Lung (tissue), 12 donors: ENCODE results near the gene CST4. TPM values are rescaled to one million over a fixed set of nuclear protein-coding genes. Genes with fewer than 3 reads are reported as not detected.

ENCODE experiments used
- ATAC-seq: fragments of 200-7000 bp; cut with Tn5 transposase; one replicate; pipeline ENCODE4 v1.9.1; 2020; ENCODE audit warnings: moderate number of reproducible peaks; ENCODE audit not compliant: insufficient read depth, low FRiP score
- DNase-seq, 3 donors: peaks; one replicate each; pipeline ENCODE4 v3.0.0-alpha.2; 2013 to 2017
- H3K27ac ChIP-seq, 2 donors: one replicate each; pipeline ENCODE4 v1.5.1; 2013; ENCODE audit warnings: mild to moderate bottlenecking in 2 of 2, moderate library complexity in 2 of 2, control low read depth in 1 of 2, inconsistent platforms in 1 of 2, low read depth in 1 of 2, low read length in 1 of 2
- H3K27me3 ChIP-seq, 3 donors: one replicate each; pipeline ENCODE4 v1.5.1; 2013; ENCODE audit warnings: low read length in 2 of 3; ENCODE audit not compliant: control insufficient read depth in 3 of 3, insufficient read depth in 3 of 3
- H3K36me3 ChIP-seq, 4 donors: one replicate each; pipeline ENCODE4 v1.5.1; 2013; ENCODE audit warnings: low read length in 4 of 4, mild to moderate bottlenecking in 1 of 4, moderate library complexity in 1 of 4; ENCODE audit not compliant: control insufficient read depth in 4 of 4, insufficient read depth in 4 of 4
- H3K4me1 ChIP-seq, 5 donors: one replicate each; pipeline ENCODE4 v1.5.1; 2013; ENCODE audit warnings: low read length in 5 of 5, mild to moderate bottlenecking in 2 of 5, moderate library complexity in 1 of 5; ENCODE audit not compliant: control insufficient read depth in 5 of 5, insufficient read depth in 5 of 5
- H3K4me3 ChIP-seq: one replicate; pipeline ENCODE4 v1.5.1; 2013; ENCODE audit warnings: mild to moderate bottlenecking, control low read depth, moderate library complexity
- H3K9ac ChIP-seq, 2 donors: one replicate each; pipeline ENCODE4 v1.5.1; 2013; ENCODE audit warnings: low read length in 2 of 2, control low read depth in 1 of 2; ENCODE audit not compliant: insufficient read depth in 1 of 2
- H3K9me3 ChIP-seq, 4 donors: one replicate each; pipeline ENCODE4 v1.5.1; 2013; ENCODE audit warnings: low read length in 3 of 4, mild to moderate bottlenecking in 1 of 4, moderate library complexity in 1 of 4; ENCODE audit not compliant: control insufficient read depth in 4 of 4, insufficient read depth in 3 of 4
- WGBS, 2 donors: extraction: QIAGEN DNeasy Blood & Tissue Kit; methylation state at CpG; one replicate each; pipeline ENCODE4 v1.1.7; 2013; 5-methylcytosine and 5-hydroxymethylcytosine counted together
- polyA plus RNA-seq, 2 donors: library from polyadenylated mRNA; stranded (reverse); fragments of 200-250 nt; gene quantifications; one replicate each; pipeline ENCODE4 v1.2.1, GENCODE V29; 2013
- total RNA-seq, 2 donors: library from RNA; depleted of rRNA in 1 of 2; stranded (reverse); fragments of >200 nt in 1 of 2; gene quantifications; one replicate each; pipeline ENCODE4 v1.2.1, GENCODE V29; 2014 to 2021
- TF ChIP-seq, protein P1 (sequence below): IDR thresholded peaks from 2 replicates; pipeline ENCODE4 v1.5.1; 2012; ENCODE audit warnings: mild to moderate bottlenecking; ENCODE audit errors: control extremely low read depth, extremely low read depth
- donor health status: control.
- donor health status: control.
- donor health status: Bipolar disorder and iron deficiency.
- donor health status: healthy.
- donor health status: DM: yes; HTN: yes; CAD: no.

The CST4 gene
- total and polyA plus RNA-seq, 4 donors: not detected

DNA sequence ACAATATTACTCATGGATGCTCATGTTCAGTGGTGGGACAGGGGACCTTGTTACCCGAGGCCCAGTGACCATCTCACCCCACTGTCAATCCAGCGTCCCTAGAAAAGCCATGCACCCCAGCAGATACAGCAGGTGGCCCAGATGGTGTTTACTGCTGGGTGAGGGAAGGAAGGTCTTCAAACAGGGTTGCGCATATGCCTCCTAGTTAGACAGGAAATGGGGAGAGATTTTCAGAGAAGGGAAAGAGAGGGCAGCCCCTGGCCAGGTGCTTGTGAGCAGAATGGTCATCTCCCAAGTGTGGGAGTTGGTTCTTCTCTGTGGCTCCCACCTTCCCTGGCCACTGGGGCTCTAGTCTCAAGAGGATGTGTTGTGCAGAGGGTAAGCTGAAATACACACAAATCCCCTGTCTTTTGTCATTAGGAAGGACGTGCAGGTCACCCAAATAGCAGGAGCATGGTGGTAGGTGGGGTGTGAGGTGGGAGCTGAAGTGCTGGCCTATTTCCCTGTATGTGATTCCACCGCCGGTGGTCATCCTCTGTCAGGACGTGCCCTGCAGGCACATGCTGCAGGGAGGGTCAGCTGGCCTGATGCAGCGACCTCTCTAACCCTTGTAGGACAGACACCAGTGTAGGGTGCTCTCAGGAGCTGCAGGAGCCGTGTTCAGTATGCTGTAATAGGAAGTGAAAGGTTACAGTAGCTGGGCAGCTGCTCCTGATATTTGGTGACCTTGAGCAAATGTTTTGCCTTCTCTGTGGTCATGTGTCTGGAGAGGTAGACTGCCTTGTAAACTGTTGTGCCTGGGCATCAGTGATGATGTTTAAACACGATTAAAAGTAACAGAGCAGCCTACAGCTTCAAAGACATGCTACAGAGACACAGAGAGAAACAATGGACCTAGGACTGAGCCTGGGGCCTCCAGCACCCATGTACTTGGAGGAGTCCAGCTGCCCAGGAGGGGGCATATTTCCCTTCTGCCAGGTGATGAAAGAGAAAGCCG lies 47.9 kb downstream of the CST4 start:
- no peak for DNase-seq
- no peak for ATAC-seq
- H3K27ac ChIP-seq: no peak overlapping the region
- H3K9me3 ChIP-seq: no peaks in the 10 kb centered on the region
- no peak overlapping the region for H3K9ac ChIP-seq
- no peaks in the 10 kb centered on the region for H3K36me3 ChIP-seq
- TF ChIP-seq, protein P1, sequence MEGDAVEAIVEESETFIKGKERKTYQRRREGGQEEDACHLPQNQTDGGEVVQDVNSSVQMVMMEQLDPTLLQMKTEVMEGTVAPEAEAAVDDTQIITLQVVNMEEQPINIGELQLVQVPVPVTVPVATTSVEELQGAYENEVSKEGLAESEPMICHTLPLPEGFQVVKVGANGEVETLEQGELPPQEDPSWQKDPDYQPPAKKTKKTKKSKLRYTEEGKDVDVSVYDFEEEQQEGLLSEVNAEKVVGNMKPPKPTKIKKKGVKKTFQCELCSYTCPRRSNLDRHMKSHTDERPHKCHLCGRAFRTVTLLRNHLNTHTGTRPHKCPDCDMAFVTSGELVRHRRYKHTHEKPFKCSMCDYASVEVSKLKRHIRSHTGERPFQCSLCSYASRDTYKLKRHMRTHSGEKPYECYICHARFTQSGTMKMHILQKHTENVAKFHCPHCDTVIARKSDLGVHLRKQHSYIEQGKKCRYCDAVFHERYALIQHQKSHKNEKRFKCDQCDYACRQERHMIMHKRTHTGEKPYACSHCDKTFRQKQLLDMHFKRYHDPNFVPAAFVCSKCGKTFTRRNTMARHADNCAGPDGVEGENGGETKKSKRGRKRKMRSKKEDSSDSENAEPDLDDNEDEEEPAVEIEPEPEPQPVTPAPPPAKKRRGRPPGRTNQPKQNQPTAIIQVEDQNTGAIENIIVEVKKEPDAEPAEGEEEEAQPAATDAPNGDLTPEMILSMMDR: no peak
- peaks cover 0 to 22% (median 7%) of the 10 kb centered on the region in 5 donors for H3K4me1 ChIP-seq
- H3K4me3 ChIP-seq: no peak overlapping the region
- 81 to 85% methylated on average over 11 of the region's 11 CpGs for WGBS, 2 donors
- peaks cover 0 to 2% (median 0%) of the 10 kb centered on the region in 3 donors for H3K27me3 ChIP-seq

DNA sequence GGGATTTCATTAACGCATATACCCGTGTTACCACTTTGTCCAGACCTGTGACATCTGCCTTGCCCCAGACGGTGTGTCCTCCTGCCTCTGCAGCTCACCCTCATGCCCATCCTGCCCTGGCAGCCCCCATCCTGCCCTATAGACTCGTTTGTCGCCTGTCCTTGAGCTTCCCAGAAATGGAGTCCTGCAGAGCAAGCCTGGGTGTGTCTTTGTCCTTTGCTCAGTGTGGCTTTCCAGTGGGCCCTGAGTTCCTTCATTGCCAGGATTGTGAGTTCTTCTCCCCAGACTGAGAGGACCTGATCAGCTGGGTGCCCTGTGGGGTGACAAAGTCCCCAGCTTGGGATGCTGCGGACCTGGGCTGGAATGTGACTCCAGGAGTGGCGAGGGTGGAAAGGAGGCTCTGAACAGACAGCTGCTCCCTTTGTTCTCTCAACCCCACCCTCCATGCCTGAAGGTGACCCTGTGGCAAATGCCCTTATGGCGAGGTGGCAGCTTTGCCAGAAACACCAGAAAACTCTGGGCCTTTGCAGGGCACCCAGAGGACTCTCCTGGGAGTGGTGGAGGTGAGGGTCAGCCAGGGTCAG lies 48.7 kb downstream of the CST4 start:
- H3K4me1 ChIP-seq: peaks cover 0 to 22% (median 8%) of the 10 kb centered on the region in 5 donors

DNA sequence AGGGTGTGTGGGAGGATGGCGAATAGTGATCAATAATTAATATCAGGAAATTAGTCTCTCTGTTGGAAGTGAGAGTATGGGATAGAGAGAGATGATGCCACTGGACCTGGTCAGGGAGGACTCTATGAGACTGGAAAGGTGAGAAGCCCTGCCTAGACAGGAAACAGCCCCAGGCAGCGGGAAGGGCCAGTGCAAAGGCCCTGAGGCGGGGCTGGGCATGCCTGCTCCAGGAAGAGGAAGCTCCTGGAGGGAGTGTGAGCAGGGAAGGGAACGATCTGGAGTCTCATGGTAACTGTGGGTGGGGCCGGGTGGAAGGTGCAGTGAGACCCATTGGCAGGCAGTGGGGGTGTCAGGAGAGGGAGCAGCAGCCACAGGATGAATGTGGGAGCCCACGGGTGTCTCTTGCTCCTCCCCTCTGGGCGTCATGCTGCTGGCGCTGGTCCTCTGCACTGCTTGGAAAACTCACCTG lies 49.3 kb downstream of the CST4 start:
- Histone ChIP-seq H3K4me1 (peaks cover 0 to 22% (median 10%) of the 10 kb centered on the region in 5 donors), H3K4me3 (no peak overlapping the region), H3K36me3 (peaks cover 0 to 8% (median 1%) of the 10 kb centered on the region in 4 donors), H3K27me3 (peaks cover 0 to 2% (median 0%) of the 10 kb centered on the region in 3 donors), H3K9ac (no peak overlapping the region), H3K9me3 (no peaks in the 10 kb centered on the region), H3K27ac (no peak overlapping the region)
- ATAC-seq: no peak
- DNase-seq: no peak
- TF ChIP-seq, protein P1: no peak
- 73 to 77% methylated on average over 8 of the region's 8 CpGs for WGBS, 2 donors

More for the DNA sequence above, 48.7 kb downstream of the CST4 start:
- peaks cover 0 to 2% (median 1%) of the 10 kb centered on the region in 4 donors for H3K36me3 ChIP-seq
- no peak overlapping the region for H3K9ac ChIP-seq
- H3K9me3 ChIP-seq: no peaks in the 10 kb centered on the region
- TF ChIP-seq, protein P1: no peak
- DNase-seq: no peak
- no peak overlapping the region for H3K4me3 ChIP-seq
- WGBS, 2 donors: 84 to 90% methylated on average over 8 of the region's 8 CpGs
- H3K27ac ChIP-seq: no peak overlapping the region
- ATAC-seq: no peak
- peaks cover 0 to 2% (median 0%) of the 10 kb centered on the region in 3 donors for H3K27me3 ChIP-seq
